HG02610 (cell line): ENCODE measurements around the gene GNPTG.

ENCODE experiments used
- ATAC-seq: cut with Tn5 transposase; IDR thresholded peaks from one replicate; pipeline ENCODE4 v1.9.1; 2021; ENCODE audit warnings: mild to moderate bottlenecking, moderate library complexity; ENCODE audit not compliant: unreplicated experiment

The GNPTG gene

GRCh38 chr16:1392826-1393225 is 41.1 kb downstream of the GNPTG start:
- ATAC-seq: no peak

DNA sequence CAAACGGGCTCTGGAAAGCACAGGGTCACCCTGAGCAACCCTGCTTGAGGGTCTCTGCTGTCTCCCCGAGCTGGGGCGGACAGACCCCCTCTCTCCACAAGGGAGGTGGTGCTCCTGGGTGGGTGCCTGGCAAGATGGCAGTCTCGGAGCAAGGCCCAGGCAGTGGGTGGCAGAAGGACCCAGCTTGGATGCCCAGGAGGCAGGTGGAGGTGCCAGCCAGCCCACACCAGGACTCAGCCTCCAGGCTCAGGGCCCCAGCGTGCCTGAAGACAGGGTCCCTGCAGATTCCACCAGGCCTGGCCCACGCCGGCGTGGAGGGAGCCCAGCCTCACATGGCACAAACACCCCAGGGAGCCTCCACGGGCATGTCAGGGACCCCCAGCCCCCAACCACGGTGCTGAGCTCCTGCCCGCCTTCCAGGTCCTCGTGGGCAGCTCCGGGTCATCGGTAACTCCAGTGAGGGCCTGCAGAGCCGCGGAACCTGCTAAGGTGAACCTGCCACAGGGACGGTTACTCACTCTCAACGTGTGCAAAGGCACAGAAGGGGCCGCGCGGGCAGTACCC is 42.0 kb downstream of the GNPTG start:
- no peak for ATAC-seq

- no peak for ATAC-seq
Measured at GRCh38 chr16:1394367-1394951, 42.7 kb downstream of the GNPTG start.

DNA sequence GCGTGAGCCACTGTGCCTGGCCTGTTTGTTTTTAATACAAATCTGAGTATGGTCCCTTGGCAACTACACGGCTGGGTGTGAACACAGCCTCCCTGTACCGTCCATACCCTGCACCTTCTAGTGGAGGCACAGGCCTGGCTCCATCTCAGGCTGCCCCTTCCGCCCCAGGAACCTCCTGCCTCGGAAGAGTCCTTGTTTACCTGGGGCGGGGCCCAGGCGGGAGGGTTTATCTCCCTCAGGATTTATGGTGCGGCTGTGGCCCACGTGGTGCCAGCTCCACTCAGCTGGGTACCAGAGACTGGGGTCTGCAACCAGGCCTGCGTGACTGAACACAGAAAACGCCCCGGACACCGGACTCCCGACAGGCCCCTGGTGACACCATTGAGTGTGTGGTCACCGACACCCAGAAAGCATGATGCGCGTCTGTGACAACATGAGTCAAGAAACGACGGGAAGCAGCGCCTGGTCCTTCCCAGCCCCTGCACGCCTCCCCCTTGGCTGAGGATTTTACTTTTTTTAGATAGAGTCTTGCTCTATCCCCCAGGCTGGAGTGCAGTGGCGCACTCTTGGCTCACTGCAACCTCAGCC is 43.8 kb downstream of the GNPTG start:
- ATAC-seq: no peak

DNA sequence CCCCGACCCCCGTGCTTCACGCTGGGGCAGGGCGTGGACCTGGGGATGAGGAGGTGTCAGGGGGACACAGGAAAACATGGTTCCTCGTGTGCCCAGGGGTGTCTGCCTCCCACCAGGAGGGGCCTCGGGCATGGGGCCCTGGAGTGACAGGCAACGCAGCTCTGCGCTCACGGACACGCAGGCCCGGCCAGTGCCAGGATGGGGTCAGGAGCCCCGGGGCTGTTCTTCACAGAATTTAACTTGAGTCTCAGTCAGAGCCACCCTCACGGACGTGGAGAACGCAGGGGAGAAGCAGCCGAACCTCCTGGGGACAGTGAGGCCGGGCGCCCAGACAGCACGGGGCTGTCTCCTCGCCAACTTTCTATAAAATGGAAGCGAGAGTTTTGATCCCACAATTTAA is 46.0 kb downstream of the GNPTG start:
- no peak for ATAC-seq

- no peak for ATAC-seq
Measured at GRCh38 chr16:1398351-1398750, 46.6 kb downstream of the GNPTG start.

DNA sequence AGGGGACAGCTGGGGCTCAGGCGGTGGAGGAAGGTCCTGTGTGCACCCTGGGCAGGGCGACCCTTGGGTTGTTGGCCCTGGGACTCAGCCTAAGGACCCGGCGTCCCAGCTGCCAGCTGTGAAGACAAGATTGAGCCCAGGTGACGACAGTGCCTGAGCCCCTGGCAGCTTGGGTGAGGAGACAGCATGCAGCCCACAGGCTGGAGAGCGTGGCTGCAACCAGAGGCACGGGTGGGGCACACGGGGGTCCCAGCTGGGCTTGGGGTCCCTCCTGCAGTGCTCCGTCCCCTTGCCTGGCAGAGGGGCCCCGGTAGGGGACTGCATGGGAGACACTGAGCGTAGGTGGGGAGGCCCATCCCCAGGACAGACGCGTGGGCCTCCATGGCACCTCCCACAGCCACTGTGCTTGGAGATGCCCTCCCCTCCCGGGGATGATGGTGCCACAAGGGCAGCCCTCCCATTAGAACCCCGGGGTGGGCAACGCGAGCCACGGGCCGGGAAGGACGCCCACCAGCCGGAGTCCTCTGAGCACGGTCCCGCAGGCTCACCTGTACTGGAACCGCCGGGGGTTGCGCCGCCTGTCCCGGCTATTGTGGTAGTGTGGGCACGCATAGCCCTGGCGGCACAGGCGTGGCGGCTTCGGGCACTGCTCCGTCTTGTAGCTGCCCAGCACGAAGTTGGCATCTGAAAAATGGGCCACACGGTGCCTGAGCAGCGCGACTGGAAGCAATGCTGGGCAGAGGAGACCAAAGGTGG is 47.3 kb downstream of the GNPTG start:
- ATAC-seq: no peak

GRCh38 chr16:1401061-1401757 is 49.5 kb downstream of the GNPTG start:
- no peak for ATAC-seq

GRCh38 chr16:1401758-1402154 is 50.0 kb downstream of the GNPTG start:
- ATAC-seq: no peak

GRCh38 chr16:1403036-1403435 is 51.3 kb downstream of the GNPTG start:
- ATAC-seq: no peak

DNA sequence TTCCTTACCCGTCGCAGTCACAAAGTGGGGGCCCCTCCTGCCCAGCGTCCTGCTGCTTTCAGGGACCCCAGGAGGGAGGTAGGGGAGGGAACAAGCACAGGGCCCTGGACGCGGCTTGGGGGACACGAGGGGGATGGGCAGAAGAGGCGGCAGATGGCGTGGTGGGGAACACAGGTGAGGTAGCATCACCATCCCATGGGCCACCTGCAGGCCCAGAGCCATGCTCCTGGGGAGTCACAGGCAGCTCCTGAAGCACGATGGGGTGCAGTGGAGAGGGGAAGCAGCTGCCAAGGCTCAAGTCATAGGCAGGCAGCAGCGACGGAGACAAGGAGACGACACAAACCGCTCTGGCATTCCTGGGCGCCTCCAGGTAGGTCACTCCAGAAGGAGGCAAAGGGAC is 52.0 kb downstream of the GNPTG start:
- ATAC-seq: no peak

DNA sequence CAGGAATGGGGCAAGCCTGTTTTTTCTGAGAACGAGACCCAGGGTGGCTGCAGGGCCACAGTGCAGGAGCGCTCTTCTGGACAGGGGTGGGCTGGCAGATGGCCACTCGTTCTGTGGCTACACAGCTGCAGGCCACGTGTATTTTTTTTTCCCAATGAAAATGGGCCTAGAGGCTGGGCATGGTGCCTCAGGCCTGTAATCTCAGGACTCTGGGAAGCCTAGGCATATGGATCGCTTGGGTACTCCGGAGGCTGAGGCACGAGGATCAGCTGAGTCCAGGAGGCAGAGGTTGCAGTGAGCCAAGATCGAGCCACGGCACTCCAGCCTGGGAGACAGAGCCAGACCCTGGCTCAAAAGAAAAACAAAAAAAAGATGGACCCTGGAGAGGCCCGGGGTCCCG is 56.0 kb downstream of the GNPTG start:
- ATAC-seq: no peak

DNA sequence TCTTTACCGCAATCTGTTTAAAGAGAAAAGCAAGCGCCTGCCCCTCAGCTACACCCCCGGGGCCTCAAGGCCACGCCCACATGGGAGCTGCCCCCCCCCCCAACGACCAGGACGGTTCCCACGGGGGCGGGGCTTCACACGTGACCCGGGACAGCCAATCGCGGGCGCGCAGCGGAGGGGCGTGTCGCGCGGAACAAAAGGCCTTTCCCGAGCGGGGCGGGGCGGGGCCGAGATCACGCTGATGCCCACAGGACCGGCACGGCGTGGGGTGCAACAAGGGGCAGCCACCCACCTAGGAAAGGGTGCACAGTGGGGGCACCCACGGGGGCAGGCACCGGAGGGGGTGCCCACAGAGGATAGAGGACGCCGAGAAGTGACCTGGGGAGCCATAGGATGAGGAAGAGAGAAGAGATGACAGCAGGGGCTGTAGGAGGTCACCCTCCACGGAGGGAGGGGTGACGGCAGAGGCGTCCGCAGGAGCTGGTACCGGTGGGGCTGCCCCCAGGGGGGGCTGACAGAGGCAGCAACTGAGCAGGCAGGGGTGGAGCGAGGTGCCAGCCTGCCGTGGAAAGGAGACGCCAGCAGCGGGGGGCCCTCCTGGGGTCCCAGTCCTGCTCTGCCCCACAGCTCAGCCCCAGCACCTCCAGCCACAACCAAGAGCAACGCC is 56.6 kb downstream of the GNPTG start:
- ATAC-seq: peak; percentile 76

DNA sequence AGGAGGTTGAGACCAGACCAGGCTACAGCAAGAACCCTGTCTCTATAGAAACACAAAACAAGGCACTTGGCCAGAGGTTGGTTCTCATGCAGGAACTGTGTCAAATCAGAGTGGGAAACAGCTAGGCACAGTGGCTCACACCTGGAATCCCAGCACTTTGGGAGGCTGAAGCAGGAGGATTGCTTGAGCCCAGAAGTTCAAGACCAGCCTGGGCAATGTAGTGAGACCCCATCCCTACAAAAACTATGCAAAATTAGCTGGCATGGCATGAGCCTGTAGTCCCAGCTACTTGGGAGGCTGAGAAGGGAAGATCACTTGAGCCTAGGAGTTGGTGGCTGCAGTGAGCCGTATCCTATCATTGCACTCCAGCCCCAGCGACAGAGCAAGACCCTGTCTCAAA is 61.1 kb downstream of the GNPTG start:
- ATAC-seq: no peak
